B cell (primary cell): ENCODE results near the gene MAP2K3. TPM values are rescaled to one million over a fixed set of nuclear protein-coding genes. Genes with fewer than 3 reads are reported as not detected.

Experiments
- ATAC-seq: fragments of 200-7000 bp; cut with Tn5 transposase; one replicate; pipeline ENCODE4 v1.10.0; 2021; ENCODE audit warnings: low read depth, mild to moderate bottlenecking, moderate number of reproducible peaks, moderate library complexity
- CTCF ChIA-PET: fragments of 350-600 bp; sonication (Branson Sonifier 250); formaldehyde crosslinking; loops from one replicate; lab custom pipeline; 2021; ENCODE audit warnings: antibody characterized with exemption, inconsistent platforms; lab: Charles Lee
- POLR2A ChIA-PET: fragments of 350-600 bp; sonication (Branson Sonifier 250); formaldehyde crosslinking; loops from one replicate; lab custom pipeline; 2021; ENCODE audit warnings: antibody characterized with exemption; lab: Charles Lee
- DNase-seq: peaks from one replicate; pipeline ENCODE4 v3.0.0; 2013
- H2AFZ ChIP-seq: 2 replicates; pipeline ENCODE4 v1.6.1; 2012; ENCODE audit warnings: mild to moderate bottlenecking, low read depth, low read length; ENCODE audit not compliant: insufficient read depth, poor library complexity, severe bottlenecking
- H3K27ac ChIP-seq, 2 donors: 1 replicate in 1 of 2; 2 replicates in 1 of 2; pipeline ENCODE4 v1.5.1; 2012 to 2013; ENCODE audit warnings: low read length in 2 of 2, mild to moderate bottlenecking in 2 of 2, moderate library complexity in 1 of 2
- H3K27me3 ChIP-seq, 4 experiments: fragments of 200-600 bp in 1 of 4; sonication (generic) in 1 of 4; replicated peaks in 1 of 4; 1 replicate in 2 of 4; 2 replicates in 2 of 4; pipeline versions ENCODE4 v1.6.1 to v1.7.0; 2013 to 2016; ENCODE audit warnings: low read length in 3 of 4, mild to moderate bottlenecking in 2 of 4, mixed read lengths in 1 of 4, moderate library complexity in 1 of 4; ENCODE audit not compliant: insufficient read depth in 4 of 4, control insufficient read depth in 3 of 4; ENCODE audit errors: control extremely low read depth in 1 of 4
- H3K36me3 ChIP-seq, 2 experiments: replicated peaks in 1 of 2; 1 replicate in 1 of 2; 2 replicates in 1 of 2; pipeline versions ENCODE4 v1.6.1 to v1.7.1; 2013; ENCODE audit warnings: low read length in 1 of 2; ENCODE audit not compliant: insufficient read depth in 2 of 2, control insufficient read depth in 1 of 2; ENCODE audit errors: control extremely low read depth in 1 of 2, extremely low read depth in 1 of 2
- H3K4me1 ChIP-seq, 2 donors: fragments of 200-600 bp in 1 of 2; sonication (generic) in 1 of 2; 1 replicate in 1 of 2; 2 replicates in 1 of 2; pipeline versions ENCODE4 v1.5.1 to v1.6.1; 2013 to 2017; ENCODE audit warnings: low read length in 2 of 2; ENCODE audit not compliant: control insufficient read depth in 2 of 2, insufficient read depth in 2 of 2
- H3K4me2 ChIP-seq: replicated peaks from 2 replicates; pipeline ENCODE3; 2012; ENCODE audit warnings: mild to moderate bottlenecking, low read depth, low read length; ENCODE audit not compliant: poor library complexity, severe bottlenecking
- H3K4me3 ChIP-seq, 5 experiments: fragments of 200-600 bp in 1 of 5; sonication (generic) in 1 of 5; 1 replicate in 3 of 5; 2 replicates in 2 of 5; pipeline versions ENCODE4 v1.5.1 to v1.7.0; 2011 to 2016; ENCODE audit warnings: low read length in 4 of 5, mild to moderate bottlenecking in 4 of 5, low read depth in 2 of 5, control low read depth in 1 of 5, moderate library complexity in 1 of 5; ENCODE audit not compliant: insufficient read depth in 1 of 5; ENCODE audit errors: control extremely low read depth in 1 of 5, extremely low read depth in 1 of 5
- H3K79me2 ChIP-seq: fragments of 200-600 bp; sonication (generic); one replicate; pipeline ENCODE4 v1.6.0; 2016; ENCODE audit warnings: low read length; ENCODE audit not compliant: control insufficient read depth, insufficient read depth
- H3K9ac ChIP-seq: fragments of 200-600 bp; sonication (generic); 2 replicates; pipeline ENCODE4 v1.6.1; 2017; ENCODE audit warnings: mild to moderate bottlenecking, low read length, moderate library complexity
- H3K9me3 ChIP-seq, 3 donors: one replicate each; pipeline versions ENCODE4 v1.6.1 to v1.7.1; 2013; ENCODE audit warnings: low read length in 2 of 3; ENCODE audit not compliant: control insufficient read depth in 2 of 3, insufficient read depth in 1 of 3; ENCODE audit errors: control extremely low read depth in 1 of 3
- H4K20me1 ChIP-seq: 2 replicates; pipeline ENCODE4 v1.6.0; 2012; ENCODE audit warnings: mild to moderate bottlenecking, low read length; ENCODE audit not compliant: insufficient read depth, control insufficient read depth, poor library complexity, severe bottlenecking
- H3K27ac Mint-ChIP-seq: one replicate; pipeline ENCODE4 v1.8.0; 2021; ENCODE audit warnings: mixed read lengths
- H3K27me3 Mint-ChIP-seq: one replicate; pipeline ENCODE4 v1.8.0; 2021; ENCODE audit warnings: mixed read lengths
- H3K4me1 Mint-ChIP-seq: one replicate; pipeline ENCODE4 v1.8.0; 2021; ENCODE audit warnings: mixed read lengths
- H3K4me3 Mint-ChIP-seq: one replicate; pipeline ENCODE4 v1.8.0; 2021; ENCODE audit warnings: mixed read lengths
- H3K9me3 Mint-ChIP-seq: one replicate; pipeline ENCODE4 v1.8.0; 2022; ENCODE audit warnings: mixed read lengths; ENCODE audit not compliant: insufficient read depth
- CTCF ChIP-seq: fragments of 200-600 bp; IDR thresholded peaks from one replicate; pipeline ENCODE4 v1.8.0; 2022; ENCODE audit warnings: antibody characterized with exemption, mild to moderate bottlenecking
- EZH2 ChIP-seq: IDR thresholded peaks from 2 replicates; pipeline ENCODE4 v1.6.1; 2012; ENCODE audit warnings: borderline replicate concordance, low read depth, mild to moderate bottlenecking, moderate library complexity, low read length; ENCODE audit not compliant: insufficient read depth, poor library complexity, severe bottlenecking
- WGBS: methylation state at CpG from one replicate; pipeline ENCODE4 v1.1.5; 2013; ENCODE audit warnings: missing lambda C conversion rate; ENCODE audit not compliant: insufficient coverage; 5-methylcytosine and 5-hydroxymethylcytosine counted together
- intact Hi-C: fragments of 100-400 bp; cut with micrococcal nuclease; formaldehyde crosslinking; loops from one replicate; pipeline ENCODE4 v1.10.0; 2022
- polyA plus RNA-seq: library from polyadenylated mRNA; depleted of rRNA; stranded (reverse); fragments of >200 nt; gene quantifications from 2 replicates; pipeline ENCODE4 v1.2.3, GENCODE V29; 2012
- total RNA-seq, 2 donors: library from RNA; stranded (reverse); fragments of 120-200 nt in 1 of 2; gene quantifications; 1 replicate in 1 of 2; 2 replicates in 1 of 2; pipeline versions ENCODE4 v1.2.3 to v1.2.4, GENCODE V29; 2013 to 2022

MAP2K3 gene
- total and polyA plus RNA-seq, 2 donors (not counting 1 experiment from before 2014, with no cell fraction given): 61.0 to 118 TPM

- Mint-ChIP-seq H3K4me3 (peak overlapping the region; percentile 96), H3K27me3 (no peaks in the 10 kb centered on the region), H3K9me3 (no peaks in the 10 kb centered on the region), H3K4me1 (peaks cover 69% of the 10 kb centered on the region), H3K27ac (peak overlapping the region; percentile 99)
- Histone ChIP-seq H3K79me2 (peaks cover 93% of the 10 kb centered on the region), H3K4me2 (peak overlapping the region; percentile 90), H3K36me3 (peaks cover 0 to 17% of the 10 kb centered on the region in 2 experiments), H4K20me1 (peaks cover 64% of the 10 kb centered on the region), H3K4me3 (peak overlapping the region; percentile 81 to 98 (median 93)), H3K9ac (peak overlapping the region; percentile 92), H2AFZ (peak overlapping the region; percentile 46), H3K27ac (peak overlapping the region; percentile 95), H3K27me3 (no peaks in the 10 kb centered on the region), H3K9me3 (peaks cover 0 to 10% (median 0%) of the 10 kb centered on the region in 3 donors), H3K4me1 (peaks cover 42 to 68% of the 10 kb centered on the region in 2 donors)
- intact Hi-C loops: loop anchor here (1.0 to 2.0 kb wide), 7 partner anchors 8 to 162 kb away; partner anchors contain the start of genes DHRS7B, NATD1 and TMEM11
- no peak for TF ChIP-seq EZH2
- POLR2A ChIA-PET: interaction anchor here (1.0 to 2.7 kb wide), 8 partner anchors 8 to 244 kb away, joined by 3 to 18 read pairs (median 8); partner anchors contain the start of genes NATD1 and USP22
- peak; percentile 60 for ATAC-seq
- under 1% methylated on average over 18 of the region's 18 CpGs for WGBS
- peak; percentile 96 for DNase-seq
- CTCF ChIA-PET: interaction anchor here (0.7 to 4.3 kb wide), 15 partner anchors 8 to 246 kb away, joined by 3 to 42 read pairs (median 5); partner anchors contain the start of genes NATD1, TMEM11 and USP22
These were observed 3.4 kb downstream of the MAP2K3 start for GRCh38 chr17:21287703-21288449.

- DNase-seq: no peak
- peak overlapping the region; percentile 90 for H3K4me2 ChIP-seq
- H3K36me3 ChIP-seq: peaks cover 0 to 18% of the 10 kb centered on the region in 2 experiments
- H3K9me3 ChIP-seq: peaks cover 0 to 12% (median 0%) of the 10 kb centered on the region in 3 donors
- Mint-ChIP-seq H3K9me3 (no peaks in the 10 kb centered on the region), H3K4me3 (peak overlapping the region; percentile 96), H3K27me3 (no peaks in the 10 kb centered on the region), H3K4me1 (peaks cover 72% of the 10 kb centered on the region), H3K27ac (peak overlapping the region; percentile 99)
- peak overlapping the region; percentile 92 for H3K9ac ChIP-seq
- H4K20me1 ChIP-seq: peaks cover 71% of the 10 kb centered on the region
- ATAC-seq: peak; percentile 11
- ChIA-PET CTCF (interaction anchor here (0.7 to 4.3 kb wide), 15 partner anchors 9 to 246 kb away, joined by 3 to 42 read pairs (median 5); partner anchors contain the start of genes NATD1, TMEM11 and USP22), POLR2A (interaction anchor here (1.0 to 2.7 kb wide), 9 partner anchors 9 to 245 kb away, joined by 3 to 18 read pairs (median 7); partner anchors contain the start of genes NATD1 and USP22)
- peaks cover 93% of the 10 kb centered on the region for H3K79me2 ChIP-seq
- peak overlapping the region; percentile 46 for H2AFZ ChIP-seq
- H3K4me3 ChIP-seq: peak overlapping the region; percentile 48 to 96 (median 87)
- WGBS: 16% methylated on average over 6 of the region's 6 CpGs
- intact Hi-C loops: loop anchor here (1.0 to 2.0 kb wide), 7 partner anchors 8 to 162 kb away; partner anchors contain the start of genes DHRS7B, NATD1 and TMEM11
- peaks cover 40 to 63% of the 10 kb centered on the region in 2 donors for H3K4me1 ChIP-seq
- no peaks in the 10 kb centered on the region for H3K27me3 ChIP-seq
- peak overlapping the region; percentile 95 for H3K27ac ChIP-seq
- TF ChIP-seq EZH2 (no peak), CTCF (peak; percentile 21)
These were observed 4.1 kb downstream of the MAP2K3 start for GRCh38 chr17:21288571-21289017.
